Epithelial cell of prostate (primary cell): Measurements from ENCODE around the gene OR6B2.

Experiments
- DNase-seq: peaks from one replicate; pipeline ENCODE4 v3.0.0-alpha.2; 2011; ENCODE audit warnings: low read depth, low spot score
- H3K27ac ChIP-seq: fragments of 450-650 bp; 2 replicates; pipeline ENCODE4 v1.5.1; 2017; ENCODE audit warnings: mild to moderate bottlenecking

Gene OR6B2

GRCh38 chr2:240043279-240043989 is 13.2 kb upstream of the OR6B2 start:
- no peak overlapping the region for H3K27ac ChIP-seq
- no peak for DNase-seq

GRCh38 chr2:240042740-240043139 is 12.5 kb upstream of the OR6B2 start:
- no peak for DNase-seq
- H3K27ac ChIP-seq: no peak overlapping the region

GRCh38 chr2:240041363-240041762 is 11.1 kb upstream of the OR6B2 start:
- no peak for DNase-seq
- H3K27ac ChIP-seq: no peak overlapping the region

- DNase-seq: no peak
Measured at GRCh38 chr2:240037358-240037757, 7.1 kb upstream of the OR6B2 start.

GRCh38 chr2:240033330-240033678 is 3.1 kb upstream of the OR6B2 start:
- no peak overlapping the region for H3K27ac ChIP-seq
- no peak for DNase-seq

More at GRCh38 chr2:240037358-240037757, 7.1 kb upstream of the OR6B2 start:
- H3K27ac ChIP-seq: no peak overlapping the region

GRCh38 chr2:240032406-240033329 is 2.4 kb upstream of the OR6B2 start:
- DNase-seq: no peak

GRCh38 chr2:240024766-240025165 is 5.5 kb downstream of the OR6B2 start:
- peak overlapping the region; percentile 51 for H3K27ac ChIP-seq
- DNase-seq: no peak

More at GRCh38 chr2:240032406-240033329, 2.4 kb upstream of the OR6B2 start:
- H3K27ac ChIP-seq: no peak overlapping the region

GRCh38 chr2:240023792-240024191 is 6.4 kb downstream of the OR6B2 start:
- H3K27ac ChIP-seq: no peak overlapping the region

GRCh38 chr2:240021488-240022104 is 8.6 kb downstream of the OR6B2 start:
- DNase-seq: no peak

More at GRCh38 chr2:240023792-240024191, 6.4 kb downstream of the OR6B2 start:
- no peak for DNase-seq

GRCh38 chr2:240018071-240018750 is 12.0 kb downstream of the OR6B2 start:
- H3K27ac ChIP-seq: no peak overlapping the region
- DNase-seq: no peak

More at GRCh38 chr2:240021488-240022104, 8.6 kb downstream of the OR6B2 start:
- H3K27ac ChIP-seq: no peak overlapping the region

- no peak for DNase-seq
- no peak overlapping the region for H3K27ac ChIP-seq
Measured at GRCh38 chr2:240014327-240014726, 15.9 kb downstream of the OR6B2 start.

GRCh38 chr2:240013343-240013742 is 16.9 kb downstream of the OR6B2 start:
- no peak for DNase-seq
- H3K27ac ChIP-seq: no peak overlapping the region

GRCh38 chr2:240002983-240003382 is 27.2 kb downstream of the OR6B2 start:
- DNase-seq: no peak

GRCh38 chr2:240000671-240001070 is 29.6 kb downstream of the OR6B2 start:
- DNase-seq: no peak

More at GRCh38 chr2:240002983-240003382, 27.2 kb downstream of the OR6B2 start:
- no peak overlapping the region for H3K27ac ChIP-seq

GRCh38 chr2:239997686-239998409 is 32.4 kb downstream of the OR6B2 start:
- no peak for DNase-seq
- no peak overlapping the region for H3K27ac ChIP-seq

More at GRCh38 chr2:240000671-240001070, 29.6 kb downstream of the OR6B2 start:
- no peak overlapping the region for H3K27ac ChIP-seq

GRCh38 chr2:239994086-239994485 is 36.1 kb downstream of the OR6B2 start:
- DNase-seq: no peak
- H3K27ac ChIP-seq: no peak overlapping the region

GRCh38 chr2:239993291-239993690 is 36.9 kb downstream of the OR6B2 start:
- no peak for DNase-seq
- no peak overlapping the region for H3K27ac ChIP-seq

GRCh38 chr2:239991689-239992314 is 38.4 kb downstream of the OR6B2 start:
- H3K27ac ChIP-seq: no peak overlapping the region
- DNase-seq: no peak

GRCh38 chr2:239990966-239991365 is 39.3 kb downstream of the OR6B2 start:
- DNase-seq: no peak
- no peak overlapping the region for H3K27ac ChIP-seq
